Breast epithelium (tissue), 3 donors: Measurements from ENCODE around the gene CT83.

ENCODE experiments used
- POLR2A ChIP-seq: fragments of 450-650 bp; IDR thresholded peaks from one replicate; pipeline ENCODE4 v1.6.1; 2016; ENCODE audit warnings: antibody characterized with exemption, mild to moderate bottlenecking, moderate library complexity
- POLR2AphosphoS5 ChIP-seq, 3 donors: sonication (generic); formaldehyde crosslinking; IDR thresholded peaks; one replicate each; pipeline ENCODE4 v1.6.1; 2017; ENCODE audit warnings: antibody characterized with exemption in 3 of 3
- TF ChIP-seq, protein P1 (sequence below), 3 donors: fragments of 450-650 bp; IDR thresholded peaks; one replicate each; pipeline ENCODE4 v1.5.1; 2016 to 2017; ENCODE audit warnings: antibody characterized with exemption in 3 of 3, mild to moderate bottlenecking in 3 of 3, moderate library complexity in 3 of 3

GRCh38 chrX:116427978-116428377 lies 34.8 kb downstream of the CT83 start:
- TF ChIP-seq, protein P1, sequence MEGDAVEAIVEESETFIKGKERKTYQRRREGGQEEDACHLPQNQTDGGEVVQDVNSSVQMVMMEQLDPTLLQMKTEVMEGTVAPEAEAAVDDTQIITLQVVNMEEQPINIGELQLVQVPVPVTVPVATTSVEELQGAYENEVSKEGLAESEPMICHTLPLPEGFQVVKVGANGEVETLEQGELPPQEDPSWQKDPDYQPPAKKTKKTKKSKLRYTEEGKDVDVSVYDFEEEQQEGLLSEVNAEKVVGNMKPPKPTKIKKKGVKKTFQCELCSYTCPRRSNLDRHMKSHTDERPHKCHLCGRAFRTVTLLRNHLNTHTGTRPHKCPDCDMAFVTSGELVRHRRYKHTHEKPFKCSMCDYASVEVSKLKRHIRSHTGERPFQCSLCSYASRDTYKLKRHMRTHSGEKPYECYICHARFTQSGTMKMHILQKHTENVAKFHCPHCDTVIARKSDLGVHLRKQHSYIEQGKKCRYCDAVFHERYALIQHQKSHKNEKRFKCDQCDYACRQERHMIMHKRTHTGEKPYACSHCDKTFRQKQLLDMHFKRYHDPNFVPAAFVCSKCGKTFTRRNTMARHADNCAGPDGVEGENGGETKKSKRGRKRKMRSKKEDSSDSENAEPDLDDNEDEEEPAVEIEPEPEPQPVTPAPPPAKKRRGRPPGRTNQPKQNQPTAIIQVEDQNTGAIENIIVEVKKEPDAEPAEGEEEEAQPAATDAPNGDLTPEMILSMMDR (IDR thresholded peaks at IDR 0.05) = no peak
- no peak for TF ChIP-seq POLR2AphosphoS5 (IDR thresholded peaks at IDR 0.05)
- no peak for TF ChIP-seq POLR2A
